ENCODE data around the gene MAB21L1.

MAB21L1 gene

GRCh38 chr13:35475960-35476943, at the start of gene MAB21L1:
TSS of gene MAB21L1 (minus strand) at chr13:35476689. CDS start at chr13:35476138, 551 bp downstream.
- no peak for DNase-seq (ENCODE audit: low read depth in 2 of 2)

- no peak for DNase-seq (ENCODE audit: low read depth in 2 of 2)
Observed at GRCh38 chr13:35524171-35524570, 47.7 kb upstream of the MAB21L1 start.

GRCh38 chr13:35518337-35518946, 42.0 kb upstream of the MAB21L1 start:
- DNase-seq (ENCODE audit: low read depth in 2 of 2), result no peak

- no peak for DNase-seq (ENCODE audit: low read depth in 2 of 2)
Observed at GRCh38 chr13:35514801-35515502, 38.5 kb upstream of the MAB21L1 start.

- DNase-seq (ENCODE audit: low read depth in 2 of 2), result no peak
Observed at GRCh38 chr13:35514061-35514477, 37.6 kb upstream of the MAB21L1 start.

GRCh38 chr13:35512271-35512920, 35.9 kb upstream of the MAB21L1 start:
- DNase-seq (ENCODE audit: low read depth in 2 of 2), result no peak

GRCh38 chr13:35502456-35502855, 26.0 kb upstream of the MAB21L1 start:
- no peak for DNase-seq (ENCODE audit: low read depth in 2 of 2)

GRCh38 chr13:35501661-35502235, 25.3 kb upstream of the MAB21L1 start:
- no peak for DNase-seq (ENCODE audit: low read depth in 2 of 2)

GRCh38 chr13:35500144-35500543, 23.7 kb upstream of the MAB21L1 start:
- DNase-seq (ENCODE audit: low read depth in 2 of 2), result no peak

GRCh38 chr13:35499676-35500075, 23.2 kb upstream of the MAB21L1 start:
- DNase-seq (ENCODE audit: low read depth in 2 of 2), result no peak

GRCh38 chr13:35499196-35499662, 22.7 kb upstream of the MAB21L1 start:
- no peak for DNase-seq (ENCODE audit: low read depth in 2 of 2)

- no peak for DNase-seq (ENCODE audit: low read depth in 2 of 2)
Observed at GRCh38 chr13:35498231-35498630, 21.7 kb upstream of the MAB21L1 start.

- DNase-seq (ENCODE audit: low read depth in 2 of 2), result no peak
Observed at GRCh38 chr13:35496761-35497386, 20.4 kb upstream of the MAB21L1 start.

- no peak for DNase-seq (ENCODE audit: low read depth in 2 of 2)
Observed at GRCh38 chr13:35496006-35496405, 19.5 kb upstream of the MAB21L1 start.

- no peak for DNase-seq (ENCODE audit: low read depth in 2 of 2)
Observed at GRCh38 chr13:35489050-35489449, 12.6 kb upstream of the MAB21L1 start.

- no peak for DNase-seq (ENCODE audit: low read depth in 2 of 2)
Observed at GRCh38 chr13:35485424-35485823, 8.9 kb upstream of the MAB21L1 start.

GRCh38 chr13:35484384-35484783, 7.9 kb upstream of the MAB21L1 start:
- no peak for DNase-seq (ENCODE audit: low read depth in 2 of 2)

- DNase-seq (ENCODE audit: low read depth in 2 of 2), result no peak
Observed at GRCh38 chr13:35483761-35484160, 7.3 kb upstream of the MAB21L1 start.

- no peak for DNase-seq (ENCODE audit: low read depth in 2 of 2)
Observed at GRCh38 chr13:35482527-35482926, 6.0 kb upstream of the MAB21L1 start.

- no peak for DNase-seq (ENCODE audit: low read depth in 2 of 2)
Observed at GRCh38 chr13:35481777-35482176, 5.3 kb upstream of the MAB21L1 start.

GRCh38 chr13:35480346-35480745, 3.9 kb upstream of the MAB21L1 start:
- DNase-seq (ENCODE audit: low read depth in 2 of 2), result no peak
